ENCODE data around the gene TCIRG1.

DNA sequence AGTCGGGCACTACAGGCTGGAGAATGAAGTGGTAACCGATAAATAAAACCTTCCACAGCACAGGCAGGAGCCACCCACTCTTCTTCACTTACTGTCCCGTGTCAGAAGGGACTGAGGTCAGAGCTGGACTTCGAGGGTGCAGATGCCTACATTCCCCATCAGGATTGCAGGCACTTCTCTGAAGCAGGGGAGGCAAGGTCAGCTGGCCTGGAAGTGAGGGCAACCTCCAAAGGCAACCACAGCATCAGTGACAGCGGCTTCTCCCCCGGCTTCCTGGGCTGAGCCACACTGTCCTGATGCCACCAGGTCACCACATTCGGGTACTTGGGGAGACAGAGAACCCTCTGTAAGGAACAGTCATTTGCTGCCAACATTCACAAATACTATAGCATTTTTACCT lies 22.7 kb downstream of the TCIRG1 start:
- TF ChIP-seq POLR2A (IDR thresholded peaks at IDR 0.05) (no peak), POLR2AphosphoS5 (IDR thresholded peaks at IDR 0.05) (no peak)
- TF ChIP-seq, protein P1, sequence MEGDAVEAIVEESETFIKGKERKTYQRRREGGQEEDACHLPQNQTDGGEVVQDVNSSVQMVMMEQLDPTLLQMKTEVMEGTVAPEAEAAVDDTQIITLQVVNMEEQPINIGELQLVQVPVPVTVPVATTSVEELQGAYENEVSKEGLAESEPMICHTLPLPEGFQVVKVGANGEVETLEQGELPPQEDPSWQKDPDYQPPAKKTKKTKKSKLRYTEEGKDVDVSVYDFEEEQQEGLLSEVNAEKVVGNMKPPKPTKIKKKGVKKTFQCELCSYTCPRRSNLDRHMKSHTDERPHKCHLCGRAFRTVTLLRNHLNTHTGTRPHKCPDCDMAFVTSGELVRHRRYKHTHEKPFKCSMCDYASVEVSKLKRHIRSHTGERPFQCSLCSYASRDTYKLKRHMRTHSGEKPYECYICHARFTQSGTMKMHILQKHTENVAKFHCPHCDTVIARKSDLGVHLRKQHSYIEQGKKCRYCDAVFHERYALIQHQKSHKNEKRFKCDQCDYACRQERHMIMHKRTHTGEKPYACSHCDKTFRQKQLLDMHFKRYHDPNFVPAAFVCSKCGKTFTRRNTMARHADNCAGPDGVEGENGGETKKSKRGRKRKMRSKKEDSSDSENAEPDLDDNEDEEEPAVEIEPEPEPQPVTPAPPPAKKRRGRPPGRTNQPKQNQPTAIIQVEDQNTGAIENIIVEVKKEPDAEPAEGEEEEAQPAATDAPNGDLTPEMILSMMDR (IDR thresholded peaks at IDR 0.05) = no peak

Measured in breast epithelium (tissue), 3 donors.